Hematopoietic multipotent progenitor cell treated with erythropoietin and hydrocortisone succinate and interleukin-3 and kit ligand, for 8 days (in vitro differentiated cells): Measurements from ENCODE around the gene FAM76B.
"Not testable (repeated sequence)": the region's sequence is repeated elsewhere in the genome, so short reads cannot be mapped to it uniquely, and the experiment has no call there.

ENCODE experiments used
- DNase-seq: peaks from one replicate; pipeline ENCODE4 v3.0.0-alpha.2; 2015

The FAM76B gene

DNA sequence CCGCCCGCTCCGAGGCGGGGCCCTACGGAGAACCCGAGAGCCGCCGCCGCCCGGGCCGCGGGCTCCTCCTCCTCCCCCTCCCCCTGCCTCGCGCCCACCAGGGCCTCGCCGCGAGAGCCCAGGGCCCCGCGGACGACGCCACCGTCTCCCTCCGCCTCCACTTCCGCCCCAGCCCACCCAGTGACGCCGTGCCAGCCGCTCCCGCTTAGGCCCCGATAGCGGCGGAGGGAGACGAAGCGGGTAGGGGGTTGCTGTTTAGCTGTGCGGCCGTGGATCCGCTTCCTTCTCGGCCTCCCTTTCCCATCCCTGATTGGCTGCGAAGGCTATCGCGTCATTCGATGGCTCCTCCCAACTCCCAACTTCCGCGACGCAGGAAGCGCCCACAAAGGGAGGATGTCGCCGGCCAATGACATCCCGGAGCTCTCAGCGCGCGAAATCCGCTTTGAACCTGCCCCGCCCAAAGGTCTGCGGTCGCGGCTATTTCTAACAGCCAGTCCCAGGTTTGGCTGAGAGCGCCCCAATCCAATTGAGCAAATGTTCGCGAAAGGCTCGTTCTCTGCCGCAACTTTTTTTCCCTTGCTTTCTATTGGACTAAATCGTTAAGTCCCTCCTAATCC is at the start of gene FAM76B:
FAM76B (minus strand) TSS at position 277 of the 617 bp plus-strand sequence. CDS start 304 bp downstream, outside the sequence.
- DNase-seq, result peak; percentile 99

DNA sequence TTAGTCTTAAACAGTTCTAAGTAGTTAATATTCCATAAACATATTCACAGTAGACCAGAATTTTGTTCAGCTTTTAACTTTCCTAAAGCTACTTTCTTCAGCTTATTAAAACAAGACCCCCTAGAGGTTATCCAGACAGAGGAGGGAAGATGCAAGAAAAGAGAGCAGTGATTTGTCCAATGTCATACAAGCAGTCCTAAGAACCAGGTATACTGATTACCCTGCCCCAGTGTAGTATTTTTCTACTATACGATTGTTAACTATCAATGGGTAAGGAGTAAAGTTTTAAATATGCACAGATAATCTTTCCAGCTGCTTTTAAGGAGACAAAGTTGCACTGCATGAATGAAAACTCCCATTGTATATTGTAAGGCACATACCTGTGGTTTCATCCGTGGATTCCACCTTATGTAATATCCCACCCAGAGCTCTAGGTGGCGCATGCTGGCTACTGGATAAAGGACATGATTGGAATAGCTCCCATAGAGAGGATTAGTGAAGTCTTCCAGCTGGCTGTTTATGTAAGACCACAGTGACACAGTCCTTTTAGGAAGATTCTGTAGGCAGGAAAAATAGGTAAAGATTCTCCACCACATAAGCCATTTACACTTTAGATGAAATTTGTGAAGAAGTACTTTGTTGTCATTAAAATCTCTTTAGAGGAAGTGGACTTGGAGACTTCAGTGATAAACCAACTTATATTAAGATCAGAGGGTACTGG is 46.3 kb upstream of the FAM76B start:
- DNase-seq, result peak; percentile 78

DNA sequence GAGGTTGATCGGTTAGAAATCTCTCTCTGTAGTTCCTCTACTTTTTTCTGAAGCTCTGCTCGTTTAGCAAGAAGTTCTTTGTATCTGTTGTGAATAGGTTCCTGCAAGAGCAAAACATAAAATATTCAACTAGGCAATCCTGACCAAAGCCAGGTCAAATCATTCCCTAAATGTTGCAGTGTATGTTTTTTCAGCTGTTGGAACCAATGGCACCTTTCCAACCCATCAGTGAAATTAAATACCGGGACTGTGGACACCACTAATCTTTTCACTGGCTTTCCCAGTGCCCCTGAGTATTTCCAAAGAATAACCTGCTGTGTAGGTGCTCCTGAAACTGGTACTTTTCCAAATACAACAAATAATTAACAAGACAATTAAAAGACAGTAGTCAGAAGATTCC is 45.8 kb upstream of the FAM76B start:
- no peak for DNase-seq

DNA sequence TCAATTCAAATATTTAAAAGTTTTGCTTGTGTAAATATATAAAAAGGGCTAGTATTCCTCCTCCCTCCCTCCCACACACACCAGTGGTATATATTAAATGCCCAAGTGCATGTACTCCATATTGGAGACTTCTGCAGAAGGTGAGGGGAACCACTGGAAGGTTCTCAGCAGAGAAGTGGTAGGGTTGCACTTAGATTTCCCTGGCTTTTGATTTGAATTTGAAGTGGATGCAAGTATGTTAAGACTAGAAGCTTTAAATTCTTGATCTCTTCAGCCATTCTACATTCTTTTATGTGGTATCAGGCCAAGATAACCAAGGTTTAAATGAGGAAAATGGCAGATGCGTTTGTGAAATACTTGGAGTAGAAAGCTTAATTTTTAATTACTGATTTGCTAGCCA is 43.8 kb upstream of the FAM76B start:
- no peak for DNase-seq

DNA sequence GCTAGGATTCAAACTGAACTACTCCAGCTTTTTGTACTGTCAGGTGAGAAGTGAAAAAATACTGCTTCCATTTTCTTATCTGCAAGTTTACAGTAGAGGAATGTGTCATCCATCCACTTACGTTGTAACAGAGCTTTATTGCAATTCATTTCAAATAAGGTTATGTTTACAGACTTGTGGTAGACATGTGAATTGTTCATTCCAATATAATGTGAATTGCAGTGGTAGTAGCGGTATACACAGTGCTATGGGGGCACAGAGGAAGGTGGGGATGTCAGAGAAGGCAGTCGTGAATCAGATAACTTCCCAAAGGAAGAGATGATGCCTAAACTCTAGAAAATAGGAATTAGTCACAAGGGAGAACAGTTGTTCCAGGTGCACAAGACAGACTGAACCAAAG is 43.2 kb upstream of the FAM76B start:
- DNase-seq, result no peak

DNA sequence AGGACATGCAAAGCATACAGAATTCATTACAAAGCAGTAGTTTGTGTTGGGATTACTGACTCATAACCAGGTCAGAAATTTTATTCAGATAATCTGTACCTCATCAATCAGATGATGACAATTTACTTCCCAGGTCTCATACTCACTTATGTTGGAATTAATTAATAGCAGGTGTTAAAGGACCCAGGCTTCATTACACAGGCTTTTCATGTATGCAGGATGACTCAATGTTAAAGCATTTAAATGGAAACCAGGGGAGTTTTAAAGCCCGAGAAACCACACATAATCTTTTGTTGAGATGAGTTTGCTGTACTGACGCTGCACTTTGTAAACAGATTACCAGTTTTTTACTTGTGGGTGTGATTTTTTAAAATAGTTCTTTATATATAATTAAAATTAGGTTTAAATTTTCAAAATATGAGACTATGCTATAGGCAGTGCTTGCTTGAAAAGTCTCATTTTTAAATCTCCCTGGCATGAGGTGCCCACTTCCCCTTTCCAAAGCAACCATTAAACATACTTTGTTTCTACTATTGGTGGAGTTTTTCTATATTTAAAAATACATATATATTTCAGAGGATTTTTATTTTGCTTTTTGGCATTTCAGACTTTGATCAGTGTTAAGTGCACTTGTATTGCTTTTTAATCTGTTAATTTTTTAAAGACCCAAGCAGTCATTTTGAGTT is 41.8 kb upstream of the FAM76B start:
- DNase-seq, result no peak

DNA sequence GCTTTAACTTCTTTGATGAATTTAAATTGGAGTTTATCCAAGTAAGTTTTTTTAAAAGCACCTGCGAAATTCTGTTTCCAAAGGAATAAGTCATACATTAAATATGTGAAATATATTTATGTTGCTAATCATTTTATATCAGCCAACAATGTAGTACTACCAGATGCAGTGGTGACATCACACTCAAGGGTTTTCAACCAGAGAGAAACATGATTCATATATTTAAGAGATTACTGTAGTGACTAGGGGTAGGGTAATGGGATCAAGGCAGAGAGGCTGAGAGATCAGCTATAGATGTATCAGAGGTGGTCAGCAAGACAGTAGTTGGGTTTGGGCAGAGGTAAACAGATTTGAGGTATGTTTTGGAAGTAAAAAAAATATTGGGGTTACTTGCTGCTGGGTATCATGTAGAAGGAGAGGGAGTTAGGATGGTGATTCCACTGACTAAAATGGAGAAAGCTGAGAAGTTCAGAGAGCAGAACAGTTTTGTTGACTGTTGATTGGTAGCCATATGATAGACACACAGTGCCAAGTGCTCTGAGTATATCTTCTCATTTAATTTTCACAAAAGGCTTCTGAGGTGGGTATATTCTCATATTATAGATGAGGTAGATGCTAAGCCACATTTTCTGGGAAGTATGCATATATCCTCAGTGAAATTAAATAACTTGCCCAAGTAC is 40.1 kb upstream of the FAM76B start:
- DNase-seq, result no peak

DNA sequence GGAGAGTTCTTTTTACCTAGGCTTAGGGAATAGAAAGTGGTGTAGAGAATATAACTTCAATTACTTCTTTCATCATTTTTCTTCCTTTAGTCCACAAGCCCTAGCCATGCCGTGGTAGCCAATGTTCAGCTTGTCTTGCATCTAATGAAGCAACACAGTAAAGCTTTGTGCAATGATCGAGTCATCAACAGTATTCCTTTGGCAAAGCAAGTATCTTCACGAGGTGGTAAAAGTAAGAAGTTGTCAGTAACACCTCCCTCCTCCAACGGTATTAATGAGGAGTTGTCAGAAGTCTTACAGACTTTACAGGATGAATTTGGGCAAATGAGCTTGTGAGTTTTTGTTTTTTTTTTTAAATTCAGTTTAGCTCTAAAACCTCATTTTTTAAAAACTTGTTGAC is 38.1 kb upstream of the FAM76B start:
- DNase-seq, result no peak

DNA sequence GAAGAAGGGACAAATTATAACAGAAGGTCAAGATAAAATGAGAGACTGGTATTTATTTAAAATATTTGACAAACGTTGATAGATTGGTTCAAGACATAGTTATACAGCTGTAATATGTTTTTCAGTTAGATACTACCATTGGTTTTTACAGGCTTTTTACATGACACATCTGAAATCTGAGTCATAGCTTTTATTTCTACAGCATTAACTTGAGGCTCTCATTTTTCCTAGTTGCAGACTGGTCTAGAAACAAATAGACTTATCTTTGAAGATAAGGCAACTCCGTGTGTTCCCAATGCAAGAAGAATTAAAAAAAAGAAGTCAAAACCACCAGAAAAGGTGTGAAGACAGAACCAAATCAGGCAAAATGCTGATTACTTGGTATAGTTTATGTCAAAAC is 32.1 kb upstream of the FAM76B start:
- no peak for DNase-seq

DNA sequence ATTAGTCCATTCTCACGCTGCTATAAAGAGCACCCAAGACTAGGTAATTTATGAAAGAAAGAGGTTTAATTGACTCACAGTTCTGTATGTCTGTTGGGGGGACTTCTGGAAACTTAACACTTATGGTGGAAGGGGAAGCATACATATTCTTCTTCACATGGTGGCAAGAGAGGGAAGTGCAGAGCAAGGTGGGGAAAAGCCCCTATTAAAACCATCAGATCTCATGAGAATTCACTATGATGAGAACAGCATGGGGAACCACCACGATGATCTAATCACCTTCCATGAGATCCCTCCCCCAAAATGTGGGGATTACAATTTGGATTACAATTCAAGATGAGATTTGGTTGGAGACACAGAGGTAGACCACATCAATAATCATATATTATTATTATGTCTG is 26.5 kb upstream of the FAM76B start:
- no peak for DNase-seq

DNA sequence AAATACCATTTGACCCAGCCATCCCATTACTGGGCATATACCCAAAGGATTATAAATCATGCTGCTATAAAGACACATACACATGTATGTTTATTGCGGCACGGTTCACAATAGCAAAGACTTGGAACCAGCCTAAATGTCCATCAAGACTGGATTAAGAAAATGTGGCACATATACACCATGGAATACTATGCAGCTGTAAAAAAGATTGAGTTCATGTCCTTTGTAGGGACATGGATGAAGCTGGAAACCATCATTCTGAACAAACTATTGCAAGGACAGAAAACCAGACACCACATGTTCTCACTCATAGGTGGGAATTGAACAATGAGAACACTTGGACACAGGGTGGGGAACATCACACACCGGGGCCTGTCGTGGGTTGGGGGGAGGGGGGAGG is 21.5 kb upstream of the FAM76B start:
- DNase-seq, result not testable (repeated sequence)

DNA sequence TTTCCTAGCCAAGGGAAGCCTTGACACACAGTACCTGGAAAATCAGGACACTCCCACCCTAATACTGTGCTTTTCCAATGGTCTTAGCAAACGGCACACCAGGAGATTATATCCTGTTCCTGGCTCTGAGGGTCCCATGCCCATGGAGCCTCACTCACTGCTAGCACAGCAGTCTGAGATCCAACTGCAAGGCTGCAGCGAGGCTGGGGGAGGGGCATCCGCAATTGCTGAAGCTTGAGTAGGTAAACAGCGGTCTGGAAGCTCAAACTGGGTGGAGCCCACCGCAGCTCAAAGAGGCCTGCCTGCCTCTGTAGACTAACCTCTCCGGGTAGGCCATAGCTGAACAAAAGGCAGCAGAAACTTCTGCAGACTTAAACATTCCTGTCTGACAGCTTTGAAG is 16.9 kb upstream of the FAM76B start:
- not testable (repeated sequence) for DNase-seq

DNA sequence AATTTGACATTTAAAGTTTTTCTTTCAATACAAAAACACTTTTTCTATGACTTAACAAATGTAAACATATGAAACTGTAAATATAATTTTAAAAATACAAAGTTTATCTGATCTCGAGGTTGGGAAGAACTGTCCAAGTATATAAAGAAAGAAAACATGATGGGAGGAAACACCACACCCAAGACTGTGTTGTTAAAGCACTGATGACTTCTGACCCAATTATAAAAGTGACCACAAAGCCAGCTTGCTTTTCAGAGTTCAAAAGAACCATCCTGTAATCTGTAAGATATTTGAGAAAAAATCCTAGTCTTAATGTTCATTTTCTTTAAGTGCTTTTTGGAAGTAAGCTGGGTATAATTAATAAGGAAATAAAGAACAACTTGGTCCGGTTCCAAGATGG is 16.3 kb upstream of the FAM76B start:
- no peak for DNase-seq

DNA sequence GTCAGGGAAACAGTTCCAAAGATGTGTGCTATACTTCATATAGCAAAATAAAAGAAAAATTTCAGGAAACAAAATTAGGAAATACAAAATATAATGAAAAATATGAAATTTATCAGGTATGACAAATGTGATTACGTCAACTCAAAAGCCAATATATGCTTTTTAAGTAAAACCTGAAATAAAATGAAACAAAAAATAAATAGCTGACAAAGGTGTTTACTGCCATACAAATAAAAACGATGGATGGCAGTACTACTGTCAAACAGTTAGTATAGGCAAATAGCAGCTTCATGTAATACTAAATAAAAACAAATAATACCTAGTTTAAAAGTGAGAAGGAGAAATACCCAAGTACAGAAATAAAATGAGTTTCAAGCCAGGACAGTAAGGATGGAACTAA is 14.4 kb upstream of the FAM76B start:
- DNase-seq, result no peak

DNA sequence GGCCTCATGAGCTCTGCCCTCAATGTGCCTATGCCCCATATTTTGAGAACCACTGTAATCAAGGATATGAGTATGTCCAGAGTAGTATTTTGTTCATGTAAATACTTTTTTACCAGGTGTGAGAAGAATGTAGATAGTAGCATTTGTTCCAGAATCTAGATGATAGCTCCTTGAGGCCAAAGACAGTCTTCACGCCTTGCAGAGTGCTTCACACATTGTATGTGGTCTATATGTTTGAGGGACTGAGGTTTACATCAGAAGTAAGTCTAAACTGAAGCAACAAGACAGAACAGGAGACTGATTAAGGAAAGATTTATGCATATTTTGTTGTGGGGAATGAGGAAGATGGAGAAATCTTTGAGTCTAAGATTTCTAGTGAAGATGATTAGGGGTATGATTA is 13.2 kb upstream of the FAM76B start:
- no peak for DNase-seq

DNA sequence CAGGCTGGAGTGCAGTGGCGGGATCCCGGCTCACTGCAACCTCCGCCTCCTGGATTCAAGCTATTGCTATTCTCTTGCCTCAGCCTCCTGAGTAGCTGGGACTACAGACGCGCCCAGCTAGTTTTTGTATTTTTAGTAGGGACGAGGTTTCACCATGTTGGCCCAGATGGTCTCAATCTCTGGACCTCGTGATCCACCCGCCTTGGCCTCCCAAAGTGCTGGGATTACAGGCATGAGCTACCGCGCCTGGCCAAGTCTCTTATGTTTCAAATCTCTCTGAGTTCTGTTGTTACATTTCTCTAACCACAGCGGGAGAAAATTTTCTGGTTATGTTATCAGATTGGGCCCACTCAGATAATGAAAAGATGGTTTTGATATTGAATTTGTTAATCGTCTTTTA is 10.9 kb upstream of the FAM76B start:
- DNase-seq, result no peak

DNA sequence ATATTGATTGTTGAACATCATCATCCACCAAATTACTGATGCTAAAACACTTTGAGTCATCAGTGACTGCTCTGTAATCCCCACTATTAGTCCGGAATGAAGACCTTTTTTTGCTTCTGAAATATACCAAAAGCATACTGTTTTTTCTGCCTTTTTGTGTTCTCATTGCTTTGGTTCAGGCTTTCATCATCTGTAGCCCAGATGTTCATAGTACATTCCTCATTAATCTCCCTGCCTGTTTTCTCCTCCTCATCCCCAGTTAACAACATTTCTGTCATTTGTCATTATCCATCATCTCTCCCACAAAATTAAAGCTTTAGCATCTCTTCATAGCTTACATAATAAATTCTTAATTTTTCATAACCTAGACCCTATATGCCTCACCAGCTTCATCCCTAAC is 10.0 kb upstream of the FAM76B start:
- DNase-seq, result no peak

DNA sequence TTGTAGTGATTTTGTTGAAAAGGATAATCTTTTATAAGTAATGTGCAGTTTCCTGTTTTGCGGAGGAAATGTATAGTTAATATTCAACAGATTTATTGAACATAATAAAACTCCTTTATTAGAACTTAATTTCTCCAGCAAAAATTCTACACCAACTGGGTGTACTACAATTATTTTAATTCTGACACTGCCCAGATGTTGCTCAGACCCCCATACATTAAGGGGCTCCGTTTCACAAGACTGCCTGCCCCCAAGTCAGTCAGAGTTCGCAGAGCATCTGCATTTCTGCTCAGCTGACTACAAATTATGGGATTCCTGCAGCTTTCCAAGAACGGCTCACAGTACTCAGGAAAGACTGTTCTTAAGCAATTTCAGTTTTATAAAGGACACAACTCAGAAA is 6.9 kb upstream of the FAM76B start:
- no peak for DNase-seq

DNA sequence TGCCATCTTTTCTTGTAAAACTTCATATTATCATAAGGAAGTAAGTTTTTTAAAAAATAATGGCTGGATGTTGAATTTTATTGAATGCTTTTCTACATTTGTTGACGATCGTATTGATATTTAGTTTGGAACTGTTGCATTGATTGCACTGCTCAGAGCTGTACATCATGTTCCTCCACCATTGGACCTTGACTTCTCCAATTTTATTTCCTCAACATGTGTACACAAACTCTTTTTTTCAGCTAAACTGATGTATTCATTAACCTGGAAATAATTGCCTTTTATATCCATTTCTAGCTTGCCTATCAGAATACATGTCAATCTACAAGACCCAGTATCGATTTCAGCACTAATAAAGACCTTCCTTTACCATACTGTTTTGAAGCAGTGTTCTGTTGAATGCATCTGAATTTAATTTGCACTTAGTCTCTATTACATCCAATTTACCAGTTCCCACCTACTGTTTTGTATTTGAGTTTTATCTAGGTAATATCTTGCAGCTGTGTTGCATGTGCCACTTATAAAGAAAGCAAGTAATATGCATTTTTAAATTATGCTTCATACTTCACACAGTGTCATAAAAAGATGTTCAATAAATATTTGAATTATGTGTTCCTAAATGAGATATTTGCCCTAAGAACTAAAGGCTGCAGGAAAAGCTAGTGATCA is 6.2 kb upstream of the FAM76B start:
- DNase-seq, result no peak

DNA sequence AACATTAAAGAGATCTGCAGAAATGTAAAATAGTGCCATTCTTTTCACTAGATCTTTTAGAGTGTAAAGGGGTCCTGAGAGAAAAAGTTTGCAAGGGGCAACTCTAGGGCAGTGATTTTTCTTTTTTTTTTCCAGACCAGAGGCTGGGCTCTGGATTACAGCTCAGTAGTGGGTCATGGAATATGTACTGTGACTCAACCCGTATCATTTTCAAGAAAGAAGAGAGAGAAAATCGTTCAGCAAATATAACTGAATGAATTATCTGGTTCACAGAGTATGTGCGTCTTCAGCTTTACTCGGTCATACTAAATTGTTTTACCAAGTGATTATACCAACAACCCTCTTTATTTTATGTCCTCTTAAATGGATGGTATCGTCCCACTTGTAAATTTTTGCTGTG is 4.5 kb upstream of the FAM76B start:
- no peak for DNase-seq

DNA sequence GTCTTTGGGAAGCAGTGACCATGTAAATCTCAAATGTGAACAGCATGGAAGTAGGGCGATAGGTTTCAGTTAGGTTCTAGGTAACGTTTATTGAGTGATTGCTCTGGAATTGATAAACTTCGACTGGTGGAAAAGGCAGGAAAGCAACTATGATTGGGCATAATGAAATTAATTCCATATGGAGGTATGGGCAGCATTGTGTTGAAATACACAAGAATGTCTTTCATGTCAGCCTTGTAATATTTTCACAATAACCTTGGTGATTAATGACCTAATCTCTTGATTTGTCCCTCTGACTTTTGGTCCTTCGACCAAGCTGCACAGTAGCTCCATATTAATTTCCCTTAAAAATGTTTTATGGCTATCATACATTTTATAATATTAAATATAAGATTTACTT is 3.5 kb upstream of the FAM76B start:
- DNase-seq, result no peak

DNA sequence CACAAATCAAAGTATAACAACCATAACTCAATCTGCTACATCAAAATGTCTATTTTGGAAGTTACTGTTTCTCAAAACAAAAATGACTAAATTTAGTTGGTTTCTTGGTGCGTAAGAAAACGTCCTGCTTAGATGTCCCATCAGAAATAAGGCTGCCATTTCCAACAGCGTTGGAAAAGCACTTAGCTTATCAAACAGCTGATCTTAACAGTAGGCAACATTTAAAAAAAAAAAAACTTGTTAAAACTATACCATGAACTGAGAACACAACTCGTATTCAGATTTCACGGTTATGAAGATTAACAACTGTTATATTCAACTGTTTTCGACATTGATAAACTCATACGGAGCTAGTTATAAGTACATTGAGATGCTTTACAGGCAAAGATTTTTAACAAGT is 3.1 kb upstream of the FAM76B start:
- DNase-seq, result no peak

DNA sequence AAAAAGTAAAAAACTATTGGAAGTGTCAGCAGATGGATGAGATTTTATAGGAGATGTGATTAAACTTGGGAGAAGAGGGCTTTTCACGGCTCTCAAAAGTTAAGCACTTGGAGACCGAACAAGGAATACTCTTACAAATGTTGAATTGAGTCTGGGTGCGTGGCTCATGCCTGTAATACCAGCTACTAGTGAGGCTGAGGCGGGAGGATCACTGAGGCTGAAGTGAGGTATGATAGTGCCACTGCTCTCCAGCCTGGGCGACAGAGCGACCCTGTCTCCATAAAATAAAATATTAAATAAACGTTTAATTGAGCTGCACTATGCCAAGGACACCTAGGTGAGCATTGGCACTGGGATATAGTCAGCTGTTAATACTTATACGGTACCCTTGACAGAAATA is 2.6 kb upstream of the FAM76B start:
- DNase-seq, result no peak
